Non-pigmented ciliary epithelial cell (primary cell): ENCODE results near the gene SP2.
"Not testable (repeated sequence)": the region's sequence is repeated elsewhere in the genome, so short reads cannot be mapped to it uniquely, and the experiment has no call there.

Source experiments
- DNase-seq: peaks from one replicate; pipeline ENCODE4 v3.0.0-alpha.2; 2010; ENCODE audit warnings: low read depth

Gene SP2

DNA sequence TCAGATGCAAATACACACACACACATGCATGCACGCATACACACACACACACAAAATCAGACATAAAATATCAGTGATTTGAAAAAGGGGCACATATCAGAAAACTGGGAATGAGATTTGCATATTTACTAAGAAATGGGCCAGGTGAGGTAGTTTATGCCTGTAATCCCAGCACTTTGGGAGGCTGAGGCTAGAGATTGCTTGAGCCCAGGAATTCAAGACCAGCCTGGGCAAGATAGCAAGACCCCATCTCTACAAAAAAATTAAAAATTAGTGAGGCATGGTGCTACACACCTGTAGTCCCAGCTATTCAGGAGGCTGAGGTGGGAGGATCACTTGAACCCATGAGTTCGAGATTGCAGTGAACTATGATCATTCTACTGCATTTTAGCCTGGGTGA is 23.0 kb downstream of the SP2 start:
- DNase-seq, result no peak

DNA sequence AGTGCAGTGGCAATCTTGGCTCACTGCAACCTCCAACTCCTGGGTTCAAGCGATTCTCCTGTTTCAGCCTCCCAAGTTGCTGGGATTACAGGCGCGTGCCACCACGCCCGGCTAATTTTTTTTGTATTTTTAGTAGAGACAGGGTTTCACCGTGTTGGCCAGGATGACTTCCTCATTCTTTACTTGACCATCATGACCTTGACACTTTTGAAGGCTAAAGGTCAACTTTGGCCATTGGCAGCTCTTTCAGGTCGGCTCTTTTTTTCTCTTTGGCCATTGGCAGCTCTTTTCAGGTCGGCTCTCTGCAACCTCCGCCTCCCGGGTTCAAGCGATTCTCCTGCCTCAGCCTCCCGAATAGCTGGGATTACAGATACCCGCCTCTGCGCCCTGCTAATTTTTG is 23.9 kb downstream of the SP2 start:
- not testable (repeated sequence) for DNase-seq

DNA sequence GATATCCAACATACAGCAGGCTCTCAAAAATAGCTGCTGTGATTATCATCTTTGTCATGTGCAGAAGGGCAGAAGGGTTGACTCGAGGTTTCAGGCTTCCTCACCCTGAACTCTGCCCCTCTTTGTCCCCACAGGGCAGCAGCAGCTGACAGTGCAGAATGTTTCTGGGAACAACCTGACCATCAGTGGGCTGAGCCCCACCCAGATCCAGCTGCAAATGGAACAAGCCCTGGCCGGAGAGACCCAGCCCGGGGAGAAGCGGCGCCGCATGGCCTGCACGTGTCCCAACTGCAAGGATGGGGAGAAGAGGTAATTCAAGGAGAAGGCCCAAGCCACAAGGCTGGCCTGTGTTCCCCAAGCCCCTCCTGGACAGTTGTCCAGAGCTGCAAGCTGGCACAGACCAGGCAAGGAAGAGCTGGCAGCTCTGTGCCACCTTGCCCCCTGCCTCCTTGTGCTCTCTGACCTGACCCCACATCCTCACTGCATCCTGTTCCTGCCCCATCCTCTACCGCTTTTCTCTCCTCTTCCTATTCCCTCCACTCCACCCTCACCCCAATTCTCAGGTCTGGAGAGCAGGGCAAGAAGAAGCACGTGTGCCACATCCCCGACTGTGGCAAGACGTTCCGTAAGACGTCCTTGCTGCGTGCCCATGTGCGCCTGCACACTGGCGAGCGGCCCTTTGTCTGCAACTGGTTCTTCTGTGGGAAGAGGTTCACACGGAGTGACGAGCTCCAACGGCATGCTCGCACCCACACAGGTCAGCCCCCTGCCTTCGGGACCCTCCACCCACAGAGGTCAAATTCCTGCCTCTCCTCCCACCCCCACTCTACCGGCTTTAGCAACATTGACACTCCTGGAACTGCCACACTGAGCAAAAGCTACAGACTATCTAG is 29.0 kb downstream of the SP2 start:
- DNase-seq, result no peak

DNA sequence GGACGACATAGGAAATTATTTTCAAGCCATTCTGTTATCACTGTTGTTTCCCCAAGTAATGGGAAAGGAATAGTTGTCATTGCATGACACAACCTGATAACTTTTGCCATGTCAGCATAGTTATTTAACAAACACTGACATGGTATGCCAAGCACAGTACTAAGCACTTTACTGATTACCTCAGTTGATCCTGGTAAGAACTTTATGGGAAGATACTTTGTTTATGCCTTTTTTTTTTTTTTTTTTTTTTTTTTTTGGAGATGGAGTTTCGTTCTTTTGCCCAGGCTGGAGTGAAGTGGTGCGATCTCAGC is 29.6 kb downstream of the SP2 start:
- DNase-seq, result no peak

DNA sequence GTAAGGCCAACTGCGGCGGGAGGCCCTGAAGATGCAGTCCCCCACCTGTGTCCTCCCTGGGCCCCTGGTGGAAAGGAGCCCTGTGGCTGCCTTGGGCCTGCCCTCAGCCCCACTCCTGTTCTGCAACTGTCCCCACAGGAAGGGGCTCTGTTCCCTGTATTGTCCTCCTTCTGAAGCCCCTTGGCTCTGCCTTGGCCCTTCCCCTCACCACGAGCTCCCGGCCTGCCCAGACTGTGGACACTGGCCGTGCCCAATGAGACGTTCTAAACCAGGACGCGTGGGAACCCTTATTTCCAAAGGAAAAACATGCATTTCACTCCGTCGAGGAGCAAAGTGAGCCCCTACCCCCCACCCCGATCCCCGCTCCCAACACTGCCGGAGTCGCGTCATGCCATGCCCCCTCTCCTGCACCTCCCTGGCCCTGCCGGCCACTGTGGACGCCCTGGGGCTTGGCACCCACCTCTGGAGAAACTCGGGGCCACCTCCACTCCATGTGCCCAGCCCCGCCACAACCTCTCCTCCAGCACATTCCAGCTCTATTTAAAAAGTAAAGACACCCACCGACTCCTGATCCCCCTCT is 31.9 kb downstream of the SP2 start:
- DNase-seq, result no peak

DNA sequence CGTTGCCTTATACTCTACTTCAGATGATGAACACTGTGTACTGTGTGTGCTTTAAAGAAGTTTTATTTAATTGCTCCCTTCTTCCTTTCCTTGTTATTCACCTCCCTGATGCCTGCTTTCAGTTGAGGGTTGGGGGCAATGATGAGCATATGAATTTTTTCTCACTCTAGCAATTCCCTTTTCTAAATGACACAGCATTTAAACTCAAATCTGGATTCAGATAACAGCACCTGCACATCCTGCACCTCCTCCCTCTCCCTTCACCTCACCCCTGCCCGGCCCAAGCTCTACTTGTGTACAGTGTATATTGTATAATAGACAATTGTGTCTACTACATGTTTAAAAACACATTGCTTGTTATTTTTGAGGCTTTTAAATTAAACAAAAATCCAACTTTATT is 32.4 kb downstream of the SP2 start:
- no peak for DNase-seq

DNA sequence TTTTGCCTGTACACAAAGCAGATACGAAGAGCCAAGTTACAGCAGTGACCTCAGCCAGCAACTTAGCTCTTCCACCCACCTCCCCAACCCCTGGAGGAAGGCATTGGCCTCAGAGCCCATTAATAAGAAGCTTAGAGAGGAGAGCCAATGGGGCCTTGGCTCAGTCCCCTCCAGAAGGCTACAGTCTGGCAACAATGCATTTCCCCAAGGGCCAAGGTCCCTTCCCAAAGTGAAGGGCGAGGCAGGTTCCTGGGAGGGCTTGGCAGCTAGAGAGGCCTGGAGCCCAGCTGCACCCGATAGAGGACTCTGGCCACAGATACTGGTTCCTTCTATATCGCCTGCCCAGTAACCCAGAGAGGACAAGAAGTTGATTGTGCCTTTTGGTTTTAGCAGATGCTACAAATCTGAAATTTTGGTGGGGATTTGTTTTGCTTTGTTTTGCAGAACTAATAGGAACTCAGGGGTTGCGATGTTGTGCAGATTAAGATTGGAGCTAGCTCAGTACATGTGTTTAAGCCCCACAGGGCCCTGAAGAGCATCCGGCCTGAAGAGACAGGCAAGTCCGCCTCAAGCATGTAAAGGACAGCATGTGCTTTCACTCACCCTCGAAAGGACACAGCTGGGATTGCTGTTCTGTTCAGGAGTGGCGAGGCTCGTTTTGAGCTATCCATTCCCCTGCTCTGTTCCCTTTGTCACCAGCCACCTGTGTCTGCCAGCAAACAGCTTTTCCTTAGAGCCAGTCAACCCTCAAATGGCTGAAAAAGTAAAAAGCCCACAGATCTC is 33.4 kb downstream of the SP2 start:
- no peak for DNase-seq

DNA sequence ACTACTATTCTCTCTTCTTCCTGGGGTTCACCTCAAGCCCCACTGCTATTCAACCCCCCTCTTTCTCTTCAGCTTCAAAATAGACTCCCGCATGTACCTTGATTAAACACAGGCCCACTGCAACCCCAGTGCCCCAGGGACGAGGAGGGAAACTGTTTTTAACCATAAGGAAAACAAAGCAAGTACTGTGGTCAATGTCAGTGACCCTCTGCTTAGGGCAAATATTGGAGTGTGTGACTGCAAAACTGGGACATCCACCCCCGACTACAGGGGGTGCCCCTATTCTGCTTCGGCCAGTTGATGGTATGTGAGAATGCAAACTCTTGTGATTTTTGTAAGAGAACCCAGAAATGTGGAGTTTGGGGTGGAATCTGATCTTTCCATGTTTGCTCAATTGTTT is 35.8 kb downstream of the SP2 start:
- no peak for DNase-seq

DNA sequence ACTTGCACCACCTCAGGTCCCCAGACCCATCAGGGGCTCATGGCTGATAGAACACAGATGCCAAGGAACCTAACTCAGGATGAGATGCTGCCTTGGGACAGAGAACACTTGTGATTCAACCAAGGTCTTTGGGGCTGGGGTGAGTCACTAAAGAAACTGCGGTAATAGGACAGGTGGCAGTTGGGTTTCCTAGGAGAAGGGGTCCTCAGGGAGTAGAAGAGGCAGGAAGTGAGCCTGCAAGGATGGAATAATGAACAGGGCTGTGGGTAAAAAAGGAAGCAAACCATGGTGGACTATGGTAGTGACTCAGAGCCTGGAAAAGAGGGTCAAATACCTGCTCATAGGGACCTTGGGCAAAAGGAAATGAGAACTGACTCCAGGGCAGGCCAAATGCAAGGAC is 38.8 kb downstream of the SP2 start:
- DNase-seq, result no peak

DNA sequence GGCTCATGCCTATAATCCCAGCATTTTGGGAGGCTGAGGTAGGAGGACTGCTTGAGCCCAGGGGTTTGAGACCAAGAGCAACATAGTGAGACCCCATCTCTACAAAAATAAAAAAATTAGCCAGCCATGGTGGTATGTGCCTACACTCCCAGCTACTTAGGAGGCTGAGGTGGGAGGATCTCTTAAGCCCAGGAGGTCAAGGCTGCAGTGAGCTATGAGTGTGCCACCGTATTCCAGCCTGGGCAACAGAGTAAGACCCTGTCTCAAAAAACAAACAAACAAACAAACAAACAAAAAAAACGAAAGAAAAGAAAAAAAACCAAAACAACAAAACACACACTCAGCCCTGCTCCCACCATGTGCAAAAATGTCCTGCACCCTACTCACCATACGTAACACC is 39.4 kb downstream of the SP2 start:
- not testable (repeated sequence) for DNase-seq

DNA sequence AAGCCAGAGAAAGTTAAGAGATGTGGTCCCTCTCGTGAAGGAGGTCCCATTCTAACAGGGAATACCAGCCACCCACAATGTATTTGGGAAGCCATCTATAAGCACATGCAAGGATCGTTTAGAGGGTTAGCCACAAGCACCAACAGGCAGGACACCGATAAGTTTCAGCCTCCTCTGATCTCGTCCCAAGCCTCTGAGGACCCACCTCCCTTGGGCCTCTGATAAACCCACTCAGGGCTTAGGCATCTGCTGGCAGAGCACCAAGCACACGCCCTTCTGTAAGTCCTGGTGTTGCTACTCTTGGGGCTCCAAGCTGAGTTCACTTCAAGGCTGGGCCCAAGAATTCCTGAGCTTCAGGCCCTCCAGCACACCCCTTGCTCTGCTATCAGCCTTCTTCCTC is 39.9 kb downstream of the SP2 start:
- DNase-seq, result peak; percentile 60

DNA sequence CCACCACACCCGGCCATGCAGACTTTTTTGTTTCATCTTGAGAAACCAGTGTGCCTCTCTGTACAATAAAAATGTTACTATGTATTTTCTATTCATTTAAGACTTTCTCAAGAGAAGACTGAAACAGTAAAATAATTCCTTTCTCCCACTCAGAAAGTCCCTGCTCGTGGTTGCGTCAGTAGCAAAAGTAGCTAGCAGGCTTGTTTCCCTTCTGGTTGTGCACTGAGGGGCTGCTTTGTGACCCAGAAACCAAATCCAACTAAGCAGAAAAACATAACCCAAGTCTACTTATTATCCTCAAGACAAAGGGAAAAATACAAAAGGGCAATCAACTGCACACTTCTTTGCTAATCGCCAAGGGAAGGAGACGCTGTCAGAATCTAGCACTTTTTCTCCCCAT is 41.9 kb downstream of the SP2 start:
- no peak for DNase-seq

DNA sequence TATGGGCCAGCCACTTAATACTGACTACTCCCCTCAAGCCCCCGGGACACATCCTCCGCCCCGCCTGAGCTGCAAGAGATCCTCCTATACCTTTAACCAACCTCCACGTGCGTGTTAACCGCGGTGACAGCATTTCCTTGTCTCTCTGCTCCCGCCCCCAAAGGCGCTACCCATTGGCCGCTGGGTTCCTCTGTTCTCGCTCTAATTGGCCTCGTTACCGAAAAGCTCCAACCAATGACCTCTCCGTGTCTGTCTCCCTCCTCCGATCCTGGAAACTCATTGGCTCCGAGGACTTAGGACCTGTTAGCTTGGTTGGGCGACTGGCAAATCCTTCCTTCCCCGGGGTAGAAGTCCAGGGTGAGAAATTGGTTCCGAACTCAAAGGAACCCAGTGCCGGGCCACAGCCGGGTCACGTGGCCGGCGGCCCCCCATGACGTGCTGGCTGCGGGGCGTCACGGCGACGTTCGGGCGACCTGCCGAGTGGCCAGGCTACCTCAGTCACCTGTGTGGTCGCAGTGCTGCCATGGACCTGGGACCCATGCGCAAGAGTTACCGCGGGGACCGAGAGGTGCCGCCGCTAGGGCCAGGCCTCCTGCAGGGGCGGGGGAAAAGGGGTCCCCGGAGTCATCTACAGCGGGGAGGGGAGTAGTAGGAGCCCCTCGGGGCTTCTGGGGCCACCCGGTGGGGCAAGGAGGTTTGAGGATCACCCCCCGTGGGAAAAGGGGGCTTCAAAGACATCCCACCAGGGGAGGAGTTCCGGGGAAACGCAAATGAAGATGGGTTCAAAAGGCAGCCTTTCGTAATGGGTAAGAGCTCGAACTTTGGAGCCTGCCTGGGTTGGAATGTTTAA is 45.4 kb downstream of the SP2 start, which contains the start of gene PNPO:
PNPO (plus strand) TSS at position 326 of the 850 bp plus-strand sequence; CDS start at position 431, 105 bp downstream.
- peak; percentile 96 for DNase-seq

DNA sequence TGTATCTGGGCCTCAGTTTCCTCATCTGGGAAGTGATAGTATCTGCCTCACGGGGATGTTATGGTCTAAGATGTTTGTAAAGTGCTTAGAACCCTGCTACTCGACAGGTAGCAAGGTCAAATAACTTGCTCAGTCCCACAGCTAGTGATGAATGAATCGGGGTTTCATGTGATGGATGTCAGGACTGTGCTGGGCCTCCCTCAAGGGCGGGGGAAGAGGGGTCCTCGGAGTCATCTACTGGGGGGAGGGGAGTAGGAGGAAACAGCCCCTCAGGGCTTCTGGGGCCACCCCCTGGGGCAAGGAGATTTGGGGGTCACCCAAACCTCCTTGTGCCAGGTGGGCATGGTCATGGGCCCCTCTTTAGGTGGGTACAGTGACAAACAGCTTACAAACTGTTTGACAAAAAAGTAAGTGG is 46.1 kb downstream of the SP2 start:
- no peak for DNase-seq

DNA sequence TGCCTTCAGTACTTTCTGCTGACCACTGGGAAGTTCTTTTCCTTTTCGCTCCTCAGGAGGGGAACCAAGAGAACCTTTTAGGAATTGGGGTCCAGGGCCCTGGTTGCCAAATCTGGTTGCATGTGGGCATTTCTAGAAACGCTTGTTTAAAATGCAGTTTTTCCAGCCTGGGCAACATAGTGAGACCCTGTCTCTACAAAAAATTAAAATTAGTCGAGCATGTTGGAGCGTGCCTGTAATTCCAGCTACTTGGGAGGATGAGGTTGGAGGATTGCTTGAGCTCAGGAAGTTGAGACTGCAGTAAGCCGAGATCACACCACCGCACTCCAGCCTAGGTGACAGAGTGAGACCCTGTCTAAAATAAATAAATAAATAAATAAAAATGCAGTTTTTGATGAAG is 46.5 kb downstream of the SP2 start:
- no peak for DNase-seq

DNA sequence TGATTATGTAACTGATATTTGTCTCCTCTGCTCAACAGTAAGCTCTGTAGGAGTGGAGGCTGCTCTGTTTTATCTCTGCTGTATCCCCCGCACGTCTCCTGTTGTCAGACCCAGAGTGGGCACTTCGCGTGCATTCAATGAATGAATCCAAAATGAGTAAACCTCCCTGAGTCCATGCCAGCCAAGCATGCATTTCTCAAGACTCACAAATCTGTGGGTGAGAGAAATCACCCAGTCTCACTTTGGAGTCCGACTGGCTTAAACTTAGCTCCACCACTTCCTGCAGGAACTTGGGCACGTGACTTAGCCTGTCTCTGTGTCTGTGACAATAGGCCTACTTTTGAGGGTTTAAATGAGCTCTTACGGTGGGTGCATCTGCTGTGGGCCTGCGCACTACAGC is 49.0 kb downstream of the SP2 start:
- no peak for DNase-seq

DNA sequence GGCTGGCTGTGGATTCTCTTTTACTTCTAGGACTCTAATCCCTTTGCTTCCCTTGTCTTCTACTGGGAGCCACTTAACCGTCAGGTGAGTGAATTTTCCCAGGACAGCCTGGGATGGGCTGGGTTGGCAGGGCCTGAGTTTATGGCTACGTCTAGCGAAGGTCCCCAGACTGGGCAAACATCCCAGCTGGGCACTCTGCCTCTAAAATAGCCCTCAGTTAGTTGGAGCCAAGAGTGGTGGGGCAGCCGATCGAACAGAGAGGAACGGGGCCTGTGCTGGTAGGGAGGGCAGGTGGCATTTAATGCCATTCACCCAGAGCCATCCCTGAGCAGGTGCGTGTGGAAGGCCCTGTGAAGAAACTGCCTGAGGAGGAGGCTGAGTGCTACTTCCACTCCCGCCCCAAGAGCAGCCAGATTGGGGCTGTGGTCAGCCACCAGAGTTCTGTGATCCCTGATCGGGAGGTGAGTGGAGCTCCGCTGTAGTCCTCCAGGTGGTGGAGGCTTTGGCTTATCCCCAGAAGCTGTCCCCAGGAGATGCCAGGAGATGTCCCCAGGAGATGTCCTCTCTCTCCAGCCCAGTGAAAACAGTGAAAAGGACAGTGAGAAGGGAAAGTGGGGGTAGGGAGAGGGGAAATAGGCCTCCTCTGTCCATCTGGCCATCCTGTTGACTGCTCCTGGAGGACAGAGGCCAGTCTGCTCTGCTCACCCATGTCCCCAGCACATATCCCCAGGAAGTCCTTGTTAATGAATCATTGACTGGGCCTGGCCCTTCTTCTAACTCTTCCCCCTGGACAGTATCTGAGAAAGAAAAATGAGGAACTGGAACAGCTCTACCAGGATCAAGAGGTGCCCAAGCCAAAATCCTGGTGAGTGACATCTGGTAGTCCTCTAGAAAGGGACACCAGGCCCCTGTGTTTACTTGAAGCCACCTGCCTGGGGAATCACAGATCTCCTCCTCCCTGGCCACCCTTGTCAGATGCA is 49.8 kb downstream of the SP2 start:
- no peak for DNase-seq

DNA sequence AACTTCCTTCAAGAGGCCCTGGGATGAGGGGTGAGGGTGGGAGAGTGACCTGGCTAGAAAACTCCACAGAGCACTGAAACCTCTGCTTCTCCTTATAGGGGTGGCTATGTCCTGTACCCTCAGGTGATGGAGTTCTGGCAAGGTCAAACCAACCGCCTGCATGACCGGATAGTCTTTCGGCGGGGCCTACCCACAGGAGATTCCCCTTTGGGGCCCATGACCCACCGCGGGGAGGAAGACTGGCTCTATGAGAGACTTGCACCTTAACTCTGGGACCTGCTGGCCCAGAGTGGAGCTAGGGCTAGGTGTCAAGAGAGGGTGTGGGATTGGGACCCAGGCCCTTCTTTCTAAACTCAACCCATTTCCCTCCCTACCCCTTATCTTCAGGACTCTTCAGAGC is 50.5 kb downstream of the SP2 start:
- no peak for DNase-seq

DNA sequence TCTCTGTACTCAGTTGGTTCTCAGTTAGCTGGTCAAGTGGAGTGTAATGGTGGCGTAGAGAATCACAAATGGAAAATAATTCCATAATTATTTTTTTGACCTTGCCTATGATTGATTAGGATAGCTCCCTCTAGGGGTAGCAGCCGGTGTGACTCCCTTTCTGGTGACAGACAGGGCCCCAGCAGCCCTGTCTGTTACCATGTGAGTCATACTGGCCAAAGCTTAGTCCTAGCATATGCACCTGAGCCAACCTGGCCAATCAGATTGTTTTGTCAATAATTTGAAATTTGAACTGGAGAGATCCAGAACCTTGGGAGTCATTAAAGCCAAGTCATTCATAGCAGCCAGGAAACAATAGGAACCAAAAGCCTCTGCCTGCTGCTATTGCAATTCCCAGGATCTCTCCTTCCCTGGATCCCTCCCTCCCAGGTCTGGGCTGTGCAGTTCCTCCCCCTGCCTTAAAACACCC is 50.9 kb downstream of the SP2 start:
- DNase-seq, result peak; percentile 58

DNA sequence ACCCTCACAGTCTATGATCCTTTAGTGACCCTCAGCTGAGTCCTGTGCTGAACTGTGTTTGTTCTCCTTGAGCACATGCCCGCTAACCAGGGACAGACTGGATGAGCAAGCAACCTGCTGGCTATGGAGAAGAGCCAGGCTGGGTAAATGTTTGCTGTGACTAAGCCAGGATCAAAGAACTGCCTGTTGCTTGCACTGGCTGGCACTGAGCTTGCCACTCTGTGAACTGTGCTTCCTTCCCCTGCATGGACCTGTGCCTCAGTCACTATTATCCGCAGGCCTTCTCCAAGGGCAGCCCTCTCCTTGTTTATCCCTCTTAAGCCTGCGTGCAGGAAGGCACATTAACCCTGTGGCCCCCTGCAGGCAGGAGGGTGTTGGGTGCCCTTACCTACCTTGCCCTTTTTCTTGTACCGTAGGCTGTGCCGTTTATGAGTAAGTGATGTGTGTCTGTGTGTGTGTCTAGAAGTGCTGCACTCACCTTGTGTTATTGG is 52.7 kb downstream of the SP2 start:
- DNase-seq, result no peak
